ENCODE data around the gene PLCE1. TPM values are rescaled to one million over a fixed set of nuclear protein-coding genes. Genes with fewer than 3 reads are reported as not detected.

PLCE1 gene
- total and polyA plus RNA-seq, 10 of the 15 experiments (the other 5 are each of a cell fraction or from before 2014, with no cell fraction given): under 0.01 to 1.2 (median 0.03) TPM

GRCh38 chr10:94003488-94003887, 9.8 kb downstream of the PLCE1 start:
- FAIRE-seq (no peak), ATAC-seq (no peak), DNase-seq (ENCODE audit: low read depth, low spot score) (no peak)
- Histone ChIP-seq H3K27me3 (replicated peaks in 1 of 2; ENCODE audit: control insufficient read depth in 2 of 2, insufficient read depth in 2 of 2, low read length in 1 of 2) (no peaks in the 10 kb centered on the region; a peak in 1 of 4 replicates), H3K27ac (ENCODE audit: control insufficient read depth, insufficient read depth) (no peak overlapping the region), H3K9me3 (replicated peaks; ENCODE audit: control insufficient read depth, insufficient read depth, low read length) (no peaks in the 10 kb centered on the region), H2AFZ (ENCODE audit: control insufficient read depth, low read depth, low read length) (no peak overlapping the region), H4K20me1 (ENCODE audit: control insufficient read depth, insufficient read depth) (no peaks in the 10 kb centered on the region), H3K4me2 (ENCODE audit: control insufficient read depth, insufficient read depth) (no peak overlapping the region), H3K36me3 (ENCODE audit: control insufficient read depth in 2 of 2, insufficient read depth in 2 of 2, low read length in 1 of 2) (no peaks in the 10 kb centered on the region), H3K9ac (ENCODE audit: control insufficient read depth, insufficient read depth, low read length) (no peak overlapping the region), H3K79me2 (ENCODE audit: control insufficient read depth, insufficient read depth, low read length) (no peaks in the 10 kb centered on the region), H3K4me3 (no peak overlapping the region), H3K4me1 (ENCODE audit: control insufficient read depth, insufficient read depth, low read length) (no peaks in the 10 kb centered on the region)
- no TSS peak for BruUV-seq (replicated peaks)
- TF ChIP-seq SRF (IDR thresholded peaks at IDR 0.05; ENCODE audit: low read depth in 2 of 2, low read length in 2 of 2) (no peak), MEF2B (IDR thresholded peaks at IDR 0.05; ENCODE audit: partially characterized antibody, poor library complexity, severe bottlenecking) (no peak), ATF3 (IDR thresholded peaks at IDR 0.05; ENCODE audit: borderline replicate concordance, extremely low read depth, low read depth, low read length) (no peak), STAT1 (conservative IDR thresholded peaks at IDR 0.05) (no peak), BHLHE40 (IDR thresholded peaks at IDR 0.05; ENCODE audit: borderline replicate concordance in 1 of 2, low read depth in 2 of 2, low read length in 1 of 2) (no peak), USF1 (IDR thresholded peaks at IDR 0.05; ENCODE audit: borderline replicate concordance, extremely low read length, insufficient read depth, low read depth, low read length) (no peak), POLR2AphosphoS2 (IDR thresholded peaks at IDR 0.05; ENCODE audit: low read depth, low read length) (no peak), HCFC1 (IDR thresholded peaks at IDR 0.05; ENCODE audit: low read length) (no peak), TCF3 (IDR thresholded peaks at IDR 0.05; ENCODE audit: borderline replicate concordance, insufficient read depth, low read depth, low read length) (no peak), POLR2A (IDR thresholded peaks at IDR 0.05; ENCODE audit: low read depth, low read length) (no peak), KLF5 (IDR thresholded peaks at IDR 0.05; ENCODE audit: partially characterized antibody) (no peak), PAX5 (IDR thresholded peaks at IDR 0.05; ENCODE audit: borderline replicate concordance, low read depth, low read length) (no peak), ATF7 (IDR thresholded peaks at IDR 0.05; ENCODE audit: low read depth) (no peak), RUNX3 (IDR thresholded peaks at IDR 0.05; ENCODE audit: low read length) (no peak), CUX1 (IDR thresholded peaks at IDR 0.05; ENCODE audit: insufficient replicate concordance, low read depth, low read length) (no peak), SUZ12 (IDR thresholded peaks at IDR 0.05; ENCODE audit: unreplicated experiment) (no peak)
- POLR2A ChIA-PET: no interaction called here
- SMC1A ChIA-PET (ENCODE audit: uncharacterized antibody, unreplicated experiment): no interaction called here
- CTCF ChIA-PET: no interaction called here
- in situ Hi-C loops (cut with MboI) (no loop called here), intact Hi-C loops (cut with micrococcal nuclease; ENCODE audit: unreplicated experiment) (no loop called here)
- RAD21 ChIA-PET (ENCODE audit: unreplicated experiment): no interaction called here
- WGBS (ENCODE audit: insufficient coverage, insufficient replicate concordance, low lambda C conversion rate, missing lambda C conversion rate): 0% methylated on average over 3 of the region's 3 CpGs

Data from GM12878 (cell line).